Effector memory CD4-positive, alpha-beta T cell (primary cell): Measurements from ENCODE around the gene HDDC2.

Source experiments
- DNase-seq, 3 donors: peaks; one replicate each; pipeline ENCODE4 v3.0.0-alpha.2; 2020
- H3K27ac ChIP-seq: 2 replicates; pipeline ENCODE4 v1.7.0; 2013; ENCODE audit warnings: mild to moderate bottlenecking, low read length, moderate library complexity; ENCODE audit not compliant: insufficient read depth, poor library complexity, severe bottlenecking
- H3K27me3 ChIP-seq: replicated peaks from 2 replicates; pipeline ENCODE4 v1.7.0; 2013; ENCODE audit warnings: mild to moderate bottlenecking, low read length; ENCODE audit not compliant: insufficient read depth, control insufficient read depth, poor library complexity, severe bottlenecking
- H3K36me3 ChIP-seq: 2 replicates; pipeline ENCODE4 v1.7.0; 2013; ENCODE audit warnings: mild to moderate bottlenecking, low read length, moderate library complexity; ENCODE audit not compliant: control insufficient read depth, insufficient read depth
- H3K4me1 ChIP-seq: 2 replicates; pipeline ENCODE4 v1.7.0; 2013; ENCODE audit warnings: low read length, mild to moderate bottlenecking; ENCODE audit not compliant: control insufficient read depth, insufficient read depth, poor library complexity, severe bottlenecking
- H3K4me3 ChIP-seq: 2 replicates; pipeline ENCODE4 v1.7.0; 2013; ENCODE audit warnings: low read length, low read depth, mild to moderate bottlenecking; ENCODE audit not compliant: insufficient read depth, poor library complexity, severe bottlenecking
- H3K9me3 ChIP-seq: 2 replicates; pipeline ENCODE4 v1.7.0; 2013; ENCODE audit warnings: mild to moderate bottlenecking, low read length, moderate library complexity; ENCODE audit not compliant: control insufficient read depth

HDDC2 gene

DNA sequence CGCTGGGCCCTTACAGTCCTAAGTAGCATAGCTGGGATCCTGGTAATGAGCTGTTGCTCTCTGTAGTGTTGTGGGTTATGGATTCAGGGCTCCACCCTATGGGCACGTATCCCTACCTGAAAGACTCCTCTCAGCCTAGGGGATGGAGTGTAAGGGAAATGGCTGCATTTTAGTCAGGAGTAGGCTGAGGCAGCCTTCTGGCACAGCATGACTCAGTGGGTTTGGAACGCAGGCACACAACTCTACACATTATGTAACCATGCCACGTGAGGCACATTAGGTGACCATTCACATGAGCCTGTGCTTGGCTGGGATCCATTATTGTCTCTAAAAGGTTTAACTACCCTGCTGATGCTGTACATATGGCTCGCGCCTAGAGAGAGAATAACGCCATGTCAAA is 27.8 kb downstream of the HDDC2 start:
- Histone ChIP-seq H3K9me3 (no peaks in the 10 kb centered on the region), H3K4me3 (no peak overlapping the region), H3K36me3 (peaks cover 21% of the 10 kb centered on the region), H3K27me3 (no peaks in the 10 kb centered on the region), H3K27ac (no peak overlapping the region), H3K4me1 (no peaks in the 10 kb centered on the region)
- no peak for DNase-seq

DNA sequence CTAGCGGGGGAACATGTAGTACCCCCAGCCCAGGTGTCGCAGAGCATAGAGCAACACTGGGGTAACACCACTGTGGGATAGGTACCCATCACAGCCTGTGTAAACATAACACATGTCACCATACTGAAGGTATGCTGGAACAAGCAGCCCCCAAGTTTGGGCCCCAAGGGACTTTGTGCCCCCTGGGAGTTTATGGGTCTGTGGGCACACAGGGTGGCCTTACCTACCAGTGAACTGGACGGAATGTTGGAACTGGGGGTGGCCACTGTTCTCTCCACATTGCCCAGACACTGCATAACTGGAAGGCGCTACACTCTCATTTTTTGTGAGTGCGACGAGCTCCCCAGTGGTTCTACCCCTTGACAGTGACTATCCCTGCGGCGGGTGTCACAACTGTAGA is 28.5 kb downstream of the HDDC2 start:
- no peaks in the 10 kb centered on the region for H3K4me1 ChIP-seq
- H3K4me3 ChIP-seq, result no peak overlapping the region
- no peaks in the 10 kb centered on the region for H3K9me3 ChIP-seq
- DNase-seq, result no peak
- H3K36me3 ChIP-seq, result peaks cover 21% of the 10 kb centered on the region
- H3K27ac ChIP-seq, result no peak overlapping the region
- H3K27me3 ChIP-seq, result no peaks in the 10 kb centered on the region

DNA sequence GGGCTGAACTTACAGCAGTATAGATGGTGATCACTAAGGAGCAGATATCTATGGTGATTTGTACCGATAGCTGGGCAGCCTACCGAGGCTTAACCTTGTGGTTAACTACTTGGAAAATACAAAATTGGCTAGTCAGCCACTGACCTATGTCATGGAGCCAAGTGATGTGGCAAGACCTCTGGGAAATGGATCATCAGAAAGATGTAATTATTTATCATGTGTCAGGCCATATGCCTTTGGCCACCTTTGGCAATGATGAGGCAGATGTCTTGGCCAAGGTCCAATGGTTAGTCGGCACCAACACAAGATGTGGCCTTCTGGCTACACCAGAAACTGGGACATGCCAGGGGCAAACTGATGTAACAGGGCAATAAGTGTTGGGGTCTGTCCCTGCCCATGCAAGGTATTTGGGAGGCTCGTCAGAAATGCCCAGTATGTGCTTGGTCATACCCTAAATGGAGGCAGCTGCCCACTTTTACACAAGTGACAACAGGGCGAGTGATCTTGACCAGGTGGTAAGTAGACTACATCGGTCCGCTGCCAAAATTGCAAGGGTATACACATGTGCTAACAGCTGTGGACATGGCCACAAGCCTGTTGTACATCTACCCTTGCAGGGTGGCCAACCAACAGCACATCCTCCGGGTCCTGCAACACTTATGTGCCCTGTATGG is 30.1 kb downstream of the HDDC2 start:
- H3K36me3 ChIP-seq, result peaks cover 14% of the 10 kb centered on the region
- no peak overlapping the region for H3K27ac ChIP-seq
- H3K4me1 ChIP-seq, result no peaks in the 10 kb centered on the region
- H3K27me3 ChIP-seq, result no peaks in the 10 kb centered on the region
- H3K9me3 ChIP-seq, result no peaks in the 10 kb centered on the region
- no peak for DNase-seq
- no peak overlapping the region for H3K4me3 ChIP-seq

DNA sequence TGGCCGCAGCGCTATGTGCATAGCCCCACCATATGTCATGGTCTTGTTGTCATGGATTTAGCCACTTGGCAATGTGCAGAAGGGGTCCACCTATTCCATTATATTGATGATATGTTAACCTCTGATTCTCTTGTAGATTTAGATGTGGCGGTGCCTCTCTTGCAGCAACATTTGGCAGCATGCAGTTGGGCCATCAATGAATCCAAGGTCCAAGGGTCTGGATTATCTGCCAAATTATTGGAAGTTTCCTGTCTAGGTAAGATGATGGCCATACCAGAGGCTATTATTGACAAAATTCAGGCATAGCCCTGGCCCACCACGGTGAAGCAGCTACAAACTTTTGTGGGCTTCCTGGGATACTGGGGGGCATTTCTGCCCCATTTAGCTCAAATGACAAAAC is 31.4 kb downstream of the HDDC2 start:
- Histone ChIP-seq H3K4me1 (no peaks in the 10 kb centered on the region), H3K4me3 (no peak overlapping the region), H3K27me3 (no peaks in the 10 kb centered on the region), H3K36me3 (peaks cover 9% of the 10 kb centered on the region), H3K27ac (no peak overlapping the region), H3K9me3 (no peaks in the 10 kb centered on the region)
- no peak for DNase-seq

DNA sequence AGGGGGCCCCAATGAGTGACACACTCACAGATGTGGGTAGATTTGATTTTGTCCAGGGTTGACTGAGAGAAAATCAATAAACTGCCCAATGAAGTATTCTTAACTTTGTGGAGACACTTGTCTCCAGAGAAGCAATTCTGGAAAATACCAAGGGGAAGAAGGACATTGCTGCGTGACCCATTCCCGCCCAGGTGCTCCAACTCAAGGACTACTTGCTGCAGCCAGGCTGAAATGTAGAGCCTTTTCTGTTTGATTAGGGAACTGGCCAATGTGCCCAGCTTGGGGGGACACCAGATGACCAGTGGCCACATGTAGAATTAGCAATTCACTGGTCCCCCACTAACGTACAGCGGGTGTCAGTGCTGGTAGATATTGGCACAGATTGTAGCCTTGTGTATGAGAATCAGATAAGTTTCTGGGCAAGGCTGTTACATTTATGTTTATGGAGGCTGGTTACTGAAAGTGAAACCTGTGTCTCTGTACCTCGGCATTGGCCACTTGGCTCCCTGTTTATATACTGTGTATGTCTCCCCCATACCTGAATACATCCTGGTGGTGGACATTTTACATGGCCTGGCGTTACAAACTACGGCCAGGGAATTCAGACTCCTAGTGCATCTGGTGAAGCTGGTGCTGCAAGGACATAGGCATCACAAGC is 32.3 kb downstream of the HDDC2 start:
- no peaks in the 10 kb centered on the region for H3K27me3 ChIP-seq
- no peak overlapping the region for H3K4me3 ChIP-seq
- H3K4me1 ChIP-seq, result no peaks in the 10 kb centered on the region
- no peaks in the 10 kb centered on the region for H3K9me3 ChIP-seq
- H3K27ac ChIP-seq, result no peak overlapping the region
- peaks cover 3% of the 10 kb centered on the region for H3K36me3 ChIP-seq
- DNase-seq, result no peak

DNA sequence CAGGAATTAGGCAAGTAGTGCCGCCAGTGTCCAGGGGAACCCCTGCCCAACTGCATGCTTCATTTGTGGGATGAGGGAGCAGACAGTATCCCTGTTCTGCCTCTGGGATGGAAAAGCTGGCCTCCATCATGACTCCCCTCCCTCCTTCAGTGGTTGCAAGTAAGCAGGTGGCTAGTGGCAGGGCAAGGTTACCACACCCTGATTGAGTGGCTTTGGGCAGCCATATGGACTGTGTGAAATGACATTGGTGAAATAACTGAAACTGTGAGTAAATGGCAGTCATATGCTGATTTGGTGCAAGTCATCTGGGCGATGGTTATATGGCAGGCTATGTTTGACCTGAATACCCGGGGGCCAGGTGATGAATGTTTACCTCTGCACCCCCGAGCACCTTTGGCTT is 33.0 kb downstream of the HDDC2 start:
- H3K27ac ChIP-seq, result no peak overlapping the region
- DNase-seq, result no peak
- no peaks in the 10 kb centered on the region for H3K27me3 ChIP-seq
- H3K9me3 ChIP-seq, result no peaks in the 10 kb centered on the region
- H3K4me1 ChIP-seq, result no peaks in the 10 kb centered on the region
- H3K4me3 ChIP-seq, result no peak overlapping the region
- peaks cover 3% of the 10 kb centered on the region for H3K36me3 ChIP-seq

DNA sequence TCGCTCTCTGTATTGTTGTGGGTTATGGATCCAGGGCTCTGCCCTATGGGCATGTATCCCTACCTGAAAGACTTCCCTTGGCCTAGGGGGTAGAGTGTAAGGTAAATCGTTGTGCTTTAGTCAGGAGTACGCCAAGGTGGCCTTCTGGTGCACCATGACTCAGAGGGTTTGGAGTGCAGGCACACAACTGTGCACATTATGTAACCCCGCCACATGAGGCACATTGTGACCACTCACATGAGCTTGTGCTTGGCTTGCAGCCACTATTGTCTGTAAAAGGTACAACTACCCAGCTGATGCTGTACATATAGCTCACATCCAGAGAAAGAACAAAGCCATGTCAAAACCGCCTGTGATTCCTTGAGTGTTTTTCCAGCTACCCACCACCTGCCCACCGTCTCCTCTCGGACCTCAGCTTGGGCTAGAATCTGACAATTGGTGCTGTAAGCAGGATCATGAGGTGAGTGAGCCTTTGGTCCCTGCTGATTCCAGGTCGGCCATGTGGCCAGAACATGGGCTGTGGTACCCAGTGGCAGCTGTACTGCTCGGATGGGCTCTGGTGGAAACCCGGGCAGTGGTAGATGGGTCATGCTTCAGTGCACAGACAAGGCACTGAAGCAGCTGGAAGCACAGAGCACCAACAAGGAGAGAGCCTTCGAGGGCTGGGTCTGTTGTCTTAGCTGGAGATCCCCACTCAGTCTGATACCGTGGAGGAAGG is 33.8 kb downstream of the HDDC2 start:
- no peak for DNase-seq
- H3K4me1 ChIP-seq, result no peaks in the 10 kb centered on the region

DNA sequence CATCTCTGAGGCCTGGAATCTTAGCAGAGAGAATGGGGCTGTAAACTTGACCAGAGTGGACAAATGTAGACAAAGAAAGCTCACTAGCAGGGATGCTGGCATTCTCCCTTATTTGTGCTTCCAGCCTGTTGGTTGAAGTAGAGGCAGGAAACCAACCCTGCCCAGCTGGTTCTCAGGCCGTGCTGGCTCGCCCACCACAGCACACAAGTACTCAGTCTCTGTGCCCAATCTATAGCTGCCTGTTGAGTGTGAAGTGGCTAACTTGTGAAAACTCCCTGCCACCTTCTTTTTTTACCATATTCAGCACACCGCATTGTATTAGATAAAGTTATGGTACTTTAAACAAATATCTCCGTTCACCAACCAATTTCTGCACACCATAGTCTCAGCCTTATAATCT is 37.3 kb downstream of the HDDC2 start:
- H3K27ac ChIP-seq, result no peak overlapping the region
- no peak overlapping the region for H3K4me3 ChIP-seq
- no peaks in the 10 kb centered on the region for H3K36me3 ChIP-seq
- no peaks in the 10 kb centered on the region for H3K4me1 ChIP-seq
- DNase-seq, result no peak
- H3K9me3 ChIP-seq, result no peaks in the 10 kb centered on the region
- H3K27me3 ChIP-seq, result no peaks in the 10 kb centered on the region

More for the DNA sequence above, 33.8 kb downstream of the HDDC2 start:
- Histone ChIP-seq H3K27me3 (no peaks in the 10 kb centered on the region), H3K27ac (no peak overlapping the region), H3K36me3 (peaks cover 3% of the 10 kb centered on the region), H3K9me3 (no peaks in the 10 kb centered on the region), H3K4me3 (no peak overlapping the region)

DNA sequence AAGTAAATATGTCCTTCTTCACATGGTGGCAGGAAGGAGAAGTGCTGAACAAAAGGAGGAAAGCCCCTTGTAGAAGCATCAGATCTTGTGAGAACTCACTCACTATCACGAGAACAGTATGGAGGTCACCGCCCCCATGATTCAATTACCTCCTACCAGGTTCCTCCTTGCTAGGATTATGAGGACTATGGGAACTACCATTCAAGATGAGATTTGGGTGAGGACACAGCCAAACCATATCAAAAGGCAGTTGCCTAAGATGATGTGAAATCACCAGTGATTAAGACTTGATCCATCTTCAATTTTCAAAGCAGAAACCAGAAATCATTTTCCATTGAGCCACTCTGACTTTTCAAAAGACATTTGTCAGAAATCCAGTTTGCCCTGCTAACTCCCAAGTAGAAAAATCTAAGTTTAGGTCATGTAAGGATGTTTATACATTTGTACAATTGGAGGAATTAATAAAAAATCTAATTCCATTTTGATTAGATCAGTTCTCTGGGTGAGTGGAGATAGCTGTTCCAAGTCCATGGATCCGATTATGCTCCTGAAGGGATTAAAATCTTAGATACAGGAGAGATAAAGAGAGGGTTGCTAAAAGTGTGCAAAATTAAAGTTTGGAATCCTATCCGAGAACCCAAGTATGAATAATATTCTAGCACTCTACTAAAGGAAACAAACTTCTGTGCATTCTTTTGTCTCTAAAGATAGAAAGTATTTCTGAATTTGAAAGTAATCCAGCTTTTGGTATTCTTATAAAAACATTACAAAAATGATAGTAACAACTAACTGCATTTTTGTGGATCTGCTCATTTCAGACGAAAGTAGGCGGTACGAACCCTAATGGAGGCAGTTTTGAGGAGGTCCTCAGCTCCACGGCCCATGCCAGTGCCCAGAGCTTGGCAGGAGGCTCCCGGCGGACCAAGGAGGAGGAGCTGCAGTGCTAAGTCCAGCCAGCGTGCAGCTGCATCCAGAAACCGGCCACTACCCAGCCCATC is 39.5 kb downstream of the HDDC2 start:
- H3K36me3 ChIP-seq, result no peaks in the 10 kb centered on the region
- DNase-seq, result no peak
- no peak overlapping the region for H3K27ac ChIP-seq

More for the DNA sequence above, 39.5 kb downstream of the HDDC2 start:
- H3K4me3 ChIP-seq, result no peak overlapping the region
- no peaks in the 10 kb centered on the region for H3K4me1 ChIP-seq
- H3K27me3 ChIP-seq, result no peaks in the 10 kb centered on the region
- no peaks in the 10 kb centered on the region for H3K9me3 ChIP-seq
